Measurements from ENCODE around the gene PHACTR2. TPM values are rescaled to one million over a fixed set of nuclear protein-coding genes. Genes with fewer than 3 reads are reported as not detected.

PHACTR2 gene
- total and polyA plus RNA-seq, 2 of the 13 experiments (the other 11 are each of a cell fraction or from before 2014, with no cell fraction given): 11.3 to 28.2 TPM

DNA sequence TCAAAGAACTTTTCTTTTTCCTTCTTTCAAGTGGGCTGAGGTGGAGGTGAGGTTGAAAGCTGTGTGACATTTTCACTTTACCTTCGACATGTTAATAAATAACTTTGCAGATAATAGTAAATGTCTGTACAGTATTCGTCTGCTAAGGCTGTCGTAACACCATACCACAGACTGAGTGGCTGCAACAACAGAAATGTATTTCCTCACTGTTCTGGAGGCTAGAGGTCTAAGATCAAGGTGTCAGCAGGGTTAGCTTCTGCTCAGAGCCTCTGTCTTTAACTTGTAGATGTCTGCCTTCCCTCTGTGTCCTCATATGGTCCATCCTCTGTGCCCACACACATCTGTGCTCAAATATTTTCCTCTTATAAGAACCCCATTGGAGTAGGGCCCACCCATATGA lies 14.9 kb downstream of the PHACTR2 start (continued):
- TF ChIP-seq, protein P1, sequence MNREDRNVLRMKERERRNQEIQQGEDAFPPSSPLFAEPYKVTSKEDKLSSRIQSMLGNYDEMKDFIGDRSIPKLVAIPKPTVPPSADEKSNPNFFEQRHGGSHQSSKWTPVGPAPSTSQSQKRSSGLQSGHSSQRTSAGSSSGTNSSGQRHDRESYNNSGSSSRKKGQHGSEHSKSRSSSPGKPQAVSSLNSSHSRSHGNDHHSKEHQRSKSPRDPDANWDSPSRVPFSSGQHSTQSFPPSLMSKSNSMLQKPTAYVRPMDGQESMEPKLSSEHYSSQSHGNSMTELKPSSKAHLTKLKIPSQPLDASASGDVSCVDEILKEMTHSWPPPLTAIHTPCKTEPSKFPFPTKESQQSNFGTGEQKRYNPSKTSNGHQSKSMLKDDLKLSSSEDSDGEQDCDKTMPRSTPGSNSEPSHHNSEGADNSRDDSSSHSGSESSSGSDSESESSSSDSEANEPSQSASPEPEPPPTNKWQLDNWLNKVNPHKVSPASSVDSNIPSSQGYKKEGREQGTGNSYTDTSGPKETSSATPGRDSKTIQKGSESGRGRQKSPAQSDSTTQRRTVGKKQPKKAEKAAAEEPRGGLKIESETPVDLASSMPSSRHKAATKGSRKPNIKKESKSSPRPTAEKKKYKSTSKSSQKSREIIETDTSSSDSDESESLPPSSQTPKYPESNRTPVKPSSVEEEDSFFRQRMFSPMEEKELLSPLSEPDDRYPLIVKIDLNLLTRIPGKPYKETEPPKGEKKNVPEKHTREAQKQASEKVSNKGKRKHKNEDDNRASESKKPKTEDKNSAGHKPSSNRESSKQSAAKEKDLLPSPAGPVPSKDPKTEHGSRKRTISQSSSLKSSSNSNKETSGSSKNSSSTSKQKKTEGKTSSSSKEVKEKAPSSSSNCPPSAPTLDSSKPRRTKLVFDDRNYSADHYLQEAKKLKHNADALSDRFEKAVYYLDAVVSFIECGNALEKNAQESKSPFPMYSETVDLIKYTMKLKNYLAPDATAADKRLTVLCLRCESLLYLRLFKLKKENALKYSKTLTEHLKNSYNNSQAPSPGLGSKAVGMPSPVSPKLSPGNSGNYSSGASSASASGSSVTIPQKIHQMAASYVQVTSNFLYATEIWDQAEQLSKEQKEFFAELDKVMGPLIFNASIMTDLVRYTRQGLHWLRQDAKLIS (CRISPR knock-in tag; IDR thresholded peaks at IDR 0.05): no peak
- TF ChIP-seq TGIF2 (CRISPR knock-in tag; IDR thresholded peaks at IDR 0.05) (no peak), NRL (CRISPR knock-in tag; IDR thresholded peaks at IDR 0.05; ENCODE audit: borderline replicate concordance) (no peak), ZNF574 (CRISPR knock-in tag; IDR thresholded peaks at IDR 0.05) (peak; percentile 61), EZH2 (conservative IDR thresholded peaks at IDR 0.05; ENCODE audit: low read depth, low read length) (no peak), KLF15 (CRISPR knock-in tag; IDR thresholded peaks at IDR 0.05; ENCODE audit: borderline replicate concordance) (no peak), ZZZ3 (CRISPR knock-in tag; IDR thresholded peaks at IDR 0.05; ENCODE audit: borderline replicate concordance) (no peak), ZNF577 (CRISPR knock-in tag; IDR thresholded peaks at IDR 0.05; ENCODE audit: borderline replicate concordance, low read depth) (no peak), ZNF326 (CRISPR knock-in tag; IDR thresholded peaks at IDR 0.05; ENCODE audit: borderline replicate concordance) (no peak), ZNF292 (CRISPR knock-in tag; IDR thresholded peaks at IDR 0.05; ENCODE audit: borderline replicate concordance, low read depth) (peak; percentile 94; the same call in 1 of the 2 replicates), GABPB1 (CRISPR knock-in tag; IDR thresholded peaks at IDR 0.05) (0 out of 2 replicates have a peak, but pooled peaks have one; percentile 12), ZNF572 (CRISPR knock-in tag; IDR thresholded peaks at IDR 0.05) (no peak), FOXM1 (CRISPR knock-in tag; IDR thresholded peaks at IDR 0.05) (no peak), SOX13 (IDR thresholded peaks at IDR 0.05) (peak; percentile 78), SOX13 (CRISPR knock-in tag; conservative IDR thresholded peaks at IDR 0.05 in 1 of 2, IDR thresholded peaks at IDR 0.05 in 1 of 2) (peak in 1 of 2 experiments; percentile 97; a peak in 2 of 4 replicates), FOXO4 (CRISPR knock-in tag; conservative IDR thresholded peaks at IDR 0.05) (no peak)
- TF ChIP-seq, protein P2, sequence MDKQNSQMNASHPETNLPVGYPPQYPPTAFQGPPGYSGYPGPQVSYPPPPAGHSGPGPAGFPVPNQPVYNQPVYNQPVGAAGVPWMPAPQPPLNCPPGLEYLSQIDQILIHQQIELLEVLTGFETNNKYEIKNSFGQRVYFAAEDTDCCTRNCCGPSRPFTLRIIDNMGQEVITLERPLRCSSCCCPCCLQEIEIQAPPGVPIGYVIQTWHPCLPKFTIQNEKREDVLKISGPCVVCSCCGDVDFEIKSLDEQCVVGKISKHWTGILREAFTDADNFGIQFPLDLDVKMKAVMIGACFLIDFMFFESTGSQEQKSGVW (CRISPR knock-in tag; IDR thresholded peaks at IDR 0.05; ENCODE audit: borderline replicate concordance): no peak
- TF ChIP-seq, protein P3, sequence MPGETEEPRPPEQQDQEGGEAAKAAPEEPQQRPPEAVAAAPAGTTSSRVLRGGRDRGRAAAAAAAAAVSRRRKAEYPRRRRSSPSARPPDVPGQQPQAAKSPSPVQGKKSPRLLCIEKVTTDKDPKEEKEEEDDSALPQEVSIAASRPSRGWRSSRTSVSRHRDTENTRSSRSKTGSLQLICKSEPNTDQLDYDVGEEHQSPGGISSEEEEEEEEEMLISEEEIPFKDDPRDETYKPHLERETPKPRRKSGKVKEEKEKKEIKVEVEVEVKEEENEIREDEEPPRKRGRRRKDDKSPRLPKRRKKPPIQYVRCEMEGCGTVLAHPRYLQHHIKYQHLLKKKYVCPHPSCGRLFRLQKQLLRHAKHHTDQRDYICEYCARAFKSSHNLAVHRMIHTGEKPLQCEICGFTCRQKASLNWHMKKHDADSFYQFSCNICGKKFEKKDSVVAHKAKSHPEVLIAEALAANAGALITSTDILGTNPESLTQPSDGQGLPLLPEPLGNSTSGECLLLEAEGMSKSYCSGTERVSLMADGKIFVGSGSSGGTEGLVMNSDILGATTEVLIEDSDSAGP (CRISPR knock-in tag; IDR thresholded peaks at IDR 0.05; ENCODE audit: borderline replicate concordance): no peak

All from HepG2 (cell line).